ENCODE measurements around the gene PPRC1.

Gene PPRC1

GRCh38 chr10:102191956-102192355 lies 59.1 kb downstream of the PPRC1 start:
- DNase-seq, result no peak

- DNase-seq, result no peak
These were observed 62.5 kb downstream of the PPRC1 start for GRCh38 chr10:102195296-102195870.

- DNase-seq, result no peak
These were observed 64.1 kb downstream of the PPRC1 start for GRCh38 chr10:102196893-102197292.

GRCh38 chr10:102198027-102198426 lies 65.2 kb downstream of the PPRC1 start:
- DNase-seq, result no peak

Measured in activated naive CD4-positive, alpha-beta T cell treated with anti-CD3 and anti-CD28 coated beads, Interleukin-2, amount 50 U/mL, for 16 hours (primary cell).